ENCODE measurements around the gene KHK. TPM values are rescaled to one million over a fixed set of nuclear protein-coding genes. Genes with fewer than 3 reads are reported as not detected.

KHK gene
- total RNA-seq, 4 donors from 2014 or later: 5.1 to 12.2 (median 9.1) TPM

GRCh38 chr2:27059141-27059820, 27.3 kb upstream of the KHK start:
- no peak for TF ChIP-seq CTCF (IDR thresholded peaks at IDR 0.05)
- TF ChIP-seq EP300 (IDR thresholded peaks at IDR 0.05): no peak
- no peak for TF ChIP-seq POLR2A (IDR thresholded peaks at IDR 0.05)
- Histone ChIP-seq H3K27me3 (no peaks in the 10 kb centered on the region), H3K4me1 (no peaks in the 10 kb centered on the region), H3K9me3 (no peaks in the 10 kb centered on the region), H3K4me3 (no peak overlapping the region), H3K36me3 (peaks cover 0 to 88% (median 0%) of the 10 kb centered on the region in 3 donors), H3K27ac (no peak overlapping the region)
- no peak for DNase-seq (ENCODE audit: low spot score in 2 of 2)
- 77 to 79% methylated on average over 13 to 15 of the region's 15 CpGs for WGBS, 2 donors

DNA sequence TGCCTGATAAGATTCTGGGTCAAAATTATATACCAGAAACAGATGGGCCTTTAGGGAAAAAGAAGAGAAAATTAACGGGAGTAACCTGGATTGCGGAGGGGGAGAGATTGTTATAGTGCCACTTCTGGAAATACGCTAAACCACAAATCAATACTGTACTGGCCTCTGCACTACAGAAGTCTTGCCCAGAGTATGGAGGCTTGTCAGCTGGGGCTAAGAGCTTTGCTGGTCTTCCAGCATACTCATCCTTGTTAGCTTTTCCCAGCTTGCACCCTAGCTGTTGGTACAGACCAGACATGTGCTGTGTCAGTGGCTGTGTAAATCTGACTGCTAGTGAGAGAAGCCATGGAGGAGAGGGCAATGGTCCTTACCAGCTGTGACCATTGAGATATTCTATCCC, 26.2 kb upstream of the KHK start:
- DNase-seq (ENCODE audit: low spot score in 2 of 2): no peak
- H3K36me3 ChIP-seq: peaks cover 0 to 81% (median 0%) of the 10 kb centered on the region in 3 donors

GRCh38 chr2:27065128-27065527, 21.4 kb upstream of the KHK start:
- H3K36me3 ChIP-seq: peaks cover 0 to 77% (median 0%) of the 10 kb centered on the region in 3 donors

More for the DNA sequence above, 26.2 kb upstream of the KHK start:
- WGBS, 2 donors: 84 to 90% methylated on average over 3 of the region's 3 CpGs
- Histone ChIP-seq H3K27me3 (no peaks in the 10 kb centered on the region), H3K27ac (no peak overlapping the region), H3K4me3 (no peak overlapping the region), H3K9me3 (no peaks in the 10 kb centered on the region), H3K4me1 (no peaks in the 10 kb centered on the region)
- TF ChIP-seq EP300 (IDR thresholded peaks at IDR 0.05): no peak
- TF ChIP-seq POLR2A (IDR thresholded peaks at IDR 0.05): no peak
- TF ChIP-seq CTCF (IDR thresholded peaks at IDR 0.05): no peak

DNA sequence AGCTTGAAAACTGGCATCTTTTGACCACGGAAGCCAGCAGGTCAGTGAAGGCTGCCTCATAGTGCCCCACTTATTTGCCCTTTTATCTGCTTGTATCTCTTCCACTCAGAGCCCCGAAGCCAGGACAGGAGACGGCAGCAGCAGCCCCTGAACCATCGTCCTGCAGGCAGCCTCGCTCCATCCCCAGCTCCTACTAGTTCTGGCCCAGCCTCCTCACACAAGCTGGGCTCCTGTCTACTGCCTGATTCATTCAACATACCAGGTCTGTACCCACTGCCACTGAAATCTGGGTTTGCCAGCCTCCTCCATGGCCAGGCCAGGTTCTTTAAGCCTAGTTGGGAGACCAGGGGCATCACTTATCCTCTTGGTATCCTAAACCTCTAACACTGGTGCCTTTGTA, 19.2 kb upstream of the KHK start:
- 83 to 91% methylated on average over 5 of the region's 5 CpGs for WGBS, 2 donors
- TF ChIP-seq CTCF (IDR thresholded peaks at IDR 0.05): no peak
- no peak for TF ChIP-seq POLR2A (IDR thresholded peaks at IDR 0.05)
- no peak for TF ChIP-seq EP300 (IDR thresholded peaks at IDR 0.05)
- Histone ChIP-seq H3K4me1 (peaks cover 0 to 43% (median 16%) of the 10 kb centered on the region in 4 donors), H3K27me3 (no peaks in the 10 kb centered on the region), H3K9me3 (no peaks in the 10 kb centered on the region), H3K36me3 (peaks cover 0 to 61% (median 0%) of the 10 kb centered on the region in 3 donors), H3K27ac (no peak overlapping the region), H3K4me3 (no peak overlapping the region)
- DNase-seq (ENCODE audit: low spot score in 2 of 2): no peak

More at GRCh38 chr2:27065128-27065527, 21.4 kb upstream of the KHK start:
- TF ChIP-seq EP300 (IDR thresholded peaks at IDR 0.05) (no peak), CTCF (IDR thresholded peaks at IDR 0.05) (no peak), POLR2A (IDR thresholded peaks at IDR 0.05) (no peak)
- H3K27ac ChIP-seq: no peak overlapping the region
- no peak for DNase-seq (ENCODE audit: low spot score in 2 of 2)
- 83 to 90% methylated on average over 3 of the region's 3 CpGs for WGBS, 2 donors
- no peak overlapping the region for H3K4me3 ChIP-seq
- peaks cover 0 to 29% (median 4%) of the 10 kb centered on the region in 4 donors for H3K4me1 ChIP-seq
- H3K27me3 ChIP-seq: no peaks in the 10 kb centered on the region
- no peaks in the 10 kb centered on the region for H3K9me3 ChIP-seq

DNA sequence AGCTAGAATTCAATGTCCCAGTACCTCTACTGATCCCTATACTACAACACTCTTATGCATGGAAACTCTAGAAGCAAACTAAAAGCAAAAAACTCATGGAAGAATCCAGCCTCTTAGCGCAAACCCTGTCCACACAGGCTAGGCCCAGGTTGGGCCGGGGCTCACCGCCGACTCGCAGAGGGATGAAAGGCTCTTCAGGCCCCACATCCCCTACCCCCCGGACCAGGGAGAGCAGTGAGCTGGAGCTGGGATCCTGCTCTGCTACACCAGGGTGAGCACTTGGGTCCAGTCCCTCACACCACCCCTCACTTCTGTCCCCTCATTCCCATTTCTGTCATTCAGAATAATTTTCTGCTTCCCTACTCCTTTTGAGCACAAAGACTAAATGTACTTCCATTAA, 17.1 kb upstream of the KHK start:
- peaks cover 0 to 63% (median 19%) of the 10 kb centered on the region in 4 donors for H3K4me1 ChIP-seq
- H3K36me3 ChIP-seq: peaks cover 0 to 47% (median 0%) of the 10 kb centered on the region in 3 donors
- no peaks in the 10 kb centered on the region for H3K27me3 ChIP-seq
- DNase-seq (ENCODE audit: low spot score in 2 of 2): no peak
- H3K4me3 ChIP-seq: no peak overlapping the region
- 80 to 90% methylated on average over 6 of the region's 6 CpGs for WGBS, 2 donors
- TF ChIP-seq EP300 (IDR thresholded peaks at IDR 0.05) (no peak), POLR2A (IDR thresholded peaks at IDR 0.05) (no peak), CTCF (IDR thresholded peaks at IDR 0.05) (no peak)
- peak overlapping the region in 1 of 4 donors; percentile 98 for H3K27ac ChIP-seq
- H3K9me3 ChIP-seq: no peaks in the 10 kb centered on the region
